ENCODE measurements around the gene MLLT10.
A peak's percentile ranks its signal among the peaks of the same experiment; 100 is the strongest.

The MLLT10 gene

DNA sequence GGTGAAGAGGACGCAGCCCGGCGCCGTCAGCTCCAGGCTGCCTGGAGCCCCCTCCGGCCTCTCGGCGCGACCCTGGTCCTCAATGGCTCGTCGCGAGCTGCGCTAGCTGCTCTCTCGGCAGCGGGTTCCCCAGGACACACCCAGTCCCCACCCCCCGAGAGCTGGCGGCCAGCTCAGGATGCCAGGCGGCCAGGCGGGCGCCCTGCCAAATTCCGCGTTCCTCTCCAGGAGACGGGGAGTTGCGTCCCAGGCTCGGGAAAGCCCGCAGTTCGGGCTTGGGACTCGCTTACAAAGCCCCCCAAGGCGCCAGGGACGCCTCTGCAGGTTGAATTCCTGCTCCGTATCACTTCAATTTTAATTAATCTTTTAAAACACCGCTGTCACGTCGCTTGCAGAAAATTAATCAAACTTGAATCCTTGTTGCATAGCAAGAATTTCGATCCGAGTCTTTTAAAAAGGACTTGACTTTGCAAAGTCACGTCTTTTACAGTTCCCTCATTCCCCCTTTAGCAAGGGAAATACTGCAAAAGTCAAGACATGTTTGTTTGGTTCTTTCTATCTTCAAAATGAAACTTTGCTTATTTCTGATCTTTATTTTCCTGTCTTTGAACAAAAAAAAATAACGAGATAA is 36.7 kb upstream of the MLLT10 start:
- peak; percentile 62 for DNase-seq (ENCODE audit: low read depth)
- H3K4me3 ChIP-seq (ENCODE audit: low read depth, low read length): peak overlapping the region; percentile 62
- TF ChIP-seq, protein P1, sequence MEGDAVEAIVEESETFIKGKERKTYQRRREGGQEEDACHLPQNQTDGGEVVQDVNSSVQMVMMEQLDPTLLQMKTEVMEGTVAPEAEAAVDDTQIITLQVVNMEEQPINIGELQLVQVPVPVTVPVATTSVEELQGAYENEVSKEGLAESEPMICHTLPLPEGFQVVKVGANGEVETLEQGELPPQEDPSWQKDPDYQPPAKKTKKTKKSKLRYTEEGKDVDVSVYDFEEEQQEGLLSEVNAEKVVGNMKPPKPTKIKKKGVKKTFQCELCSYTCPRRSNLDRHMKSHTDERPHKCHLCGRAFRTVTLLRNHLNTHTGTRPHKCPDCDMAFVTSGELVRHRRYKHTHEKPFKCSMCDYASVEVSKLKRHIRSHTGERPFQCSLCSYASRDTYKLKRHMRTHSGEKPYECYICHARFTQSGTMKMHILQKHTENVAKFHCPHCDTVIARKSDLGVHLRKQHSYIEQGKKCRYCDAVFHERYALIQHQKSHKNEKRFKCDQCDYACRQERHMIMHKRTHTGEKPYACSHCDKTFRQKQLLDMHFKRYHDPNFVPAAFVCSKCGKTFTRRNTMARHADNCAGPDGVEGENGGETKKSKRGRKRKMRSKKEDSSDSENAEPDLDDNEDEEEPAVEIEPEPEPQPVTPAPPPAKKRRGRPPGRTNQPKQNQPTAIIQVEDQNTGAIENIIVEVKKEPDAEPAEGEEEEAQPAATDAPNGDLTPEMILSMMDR (conservative IDR thresholded peaks at IDR 0.05; ENCODE audit: low read depth, low read length): no peak

DNA sequence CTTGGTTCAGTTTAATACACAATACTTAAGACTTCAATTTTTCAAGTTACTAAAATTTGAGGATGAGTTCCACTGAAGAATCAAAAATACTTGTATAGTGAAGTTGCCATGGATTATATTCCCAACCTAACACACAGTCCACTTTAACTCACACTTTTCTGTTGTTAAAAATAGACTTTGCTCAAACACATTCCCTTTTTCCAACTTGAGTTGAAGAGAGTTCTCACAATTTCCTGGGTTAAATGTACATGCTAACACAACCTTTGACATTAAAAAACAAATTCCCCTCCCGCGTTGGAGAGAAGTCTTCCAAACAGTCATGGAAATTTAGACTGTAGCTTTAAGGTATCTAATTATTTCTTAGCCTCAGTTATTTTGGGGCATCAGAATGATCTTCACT is 35.7 kb upstream of the MLLT10 start:
- H3K4me3 ChIP-seq (ENCODE audit: low read depth, low read length): no peak overlapping the region
- DNase-seq (ENCODE audit: low read depth): no peak
- TF ChIP-seq, protein P1 (conservative IDR thresholded peaks at IDR 0.05; ENCODE audit: low read depth, low read length): no peak

DNA sequence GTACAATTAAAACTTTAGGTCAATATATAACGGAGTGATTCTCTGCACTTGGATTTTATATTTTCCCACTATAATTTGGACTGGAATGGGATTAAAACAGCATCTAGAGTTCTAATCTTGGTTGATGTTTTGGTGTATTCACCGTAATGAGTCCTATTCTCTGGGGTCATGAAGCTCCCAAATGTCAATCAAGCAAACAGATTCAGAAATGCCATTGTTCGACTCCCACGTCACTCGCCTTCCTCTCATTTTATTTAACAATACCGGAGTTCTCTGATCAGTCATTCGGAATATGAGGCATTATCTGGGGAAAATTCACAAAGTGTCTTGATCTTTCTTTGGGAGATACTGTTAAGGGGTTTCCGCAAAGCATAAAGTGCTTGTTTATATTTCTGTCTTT is 35.0 kb upstream of the MLLT10 start:
- TF ChIP-seq, protein P1 (conservative IDR thresholded peaks at IDR 0.05; ENCODE audit: low read depth, low read length): no peak
- DNase-seq (ENCODE audit: low read depth): no peak
- H3K4me3 ChIP-seq (ENCODE audit: low read depth, low read length): no peak overlapping the region

DNA sequence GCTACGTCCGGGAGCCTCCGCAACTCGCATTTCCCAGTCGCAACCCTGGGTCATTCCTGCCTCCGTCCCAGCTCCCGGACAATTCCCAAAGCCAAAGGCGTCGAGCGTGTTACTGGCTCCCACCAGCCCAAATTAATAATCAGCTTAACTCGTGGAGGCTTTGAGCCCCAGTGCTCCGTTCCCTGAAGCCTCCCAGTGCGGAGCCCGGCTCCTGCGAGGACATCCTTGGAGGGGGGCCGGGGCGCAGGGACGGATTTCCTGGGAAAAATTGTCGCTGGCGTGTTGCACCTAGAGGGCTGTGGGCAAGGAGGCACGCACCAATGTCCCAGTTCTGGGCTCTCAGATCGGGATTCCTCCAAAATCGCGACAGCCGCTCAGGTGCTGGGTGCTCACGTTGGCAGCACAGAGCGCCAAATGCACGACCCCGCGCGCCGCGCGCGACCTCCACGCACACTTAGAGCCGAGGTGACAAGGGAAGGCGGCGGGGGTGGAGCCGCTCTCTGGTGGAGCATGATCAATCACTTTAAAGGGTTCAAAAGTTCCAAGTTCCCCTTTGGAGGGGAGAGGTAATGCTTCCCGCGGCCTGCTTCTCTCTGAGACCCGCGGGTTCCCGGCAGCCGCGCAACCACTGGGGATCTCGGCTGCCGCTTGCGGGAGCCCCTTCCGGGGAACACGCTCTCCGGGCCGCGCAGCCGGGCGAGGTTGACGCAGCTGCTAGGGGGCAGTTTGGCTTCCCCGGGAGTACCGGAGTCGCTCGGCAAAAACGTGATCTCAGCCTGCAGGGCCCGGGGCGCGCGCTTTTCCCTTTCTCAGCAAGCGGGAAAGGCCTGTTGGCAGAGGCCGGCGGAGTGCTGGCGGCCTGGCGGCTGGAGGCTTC is 34.1 kb upstream of the MLLT10 start:
- H3K4me3 ChIP-seq (ENCODE audit: low read depth, low read length): peak overlapping the region; percentile 44
- DNase-seq (ENCODE audit: low read depth): no peak
- TF ChIP-seq, protein P1 (conservative IDR thresholded peaks at IDR 0.05; ENCODE audit: low read depth, low read length): peak; percentile 18

DNA sequence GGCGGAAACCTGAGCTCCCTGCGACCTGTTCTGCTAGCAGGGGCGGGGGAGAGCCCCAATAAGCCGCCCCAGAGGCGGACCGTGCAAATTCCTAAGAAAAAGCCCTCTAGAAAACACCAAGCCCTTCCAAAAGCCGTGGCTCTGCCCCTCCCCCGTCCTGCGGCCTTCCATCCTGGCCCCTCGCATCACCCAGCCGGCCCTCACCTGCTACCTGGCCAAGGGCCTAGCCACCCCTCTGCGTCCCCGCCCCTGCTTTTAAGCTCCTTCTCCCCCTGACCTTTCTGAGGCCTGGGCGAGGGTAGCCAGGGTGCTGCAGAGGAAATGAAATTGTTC is 33.5 kb upstream of the MLLT10 start:
- H3K4me3 ChIP-seq (ENCODE audit: low read depth, low read length): peak overlapping the region; percentile 44
- no peak for DNase-seq (ENCODE audit: low read depth)
- TF ChIP-seq, protein P1 (conservative IDR thresholded peaks at IDR 0.05; ENCODE audit: low read depth, low read length): no peak

DNA sequence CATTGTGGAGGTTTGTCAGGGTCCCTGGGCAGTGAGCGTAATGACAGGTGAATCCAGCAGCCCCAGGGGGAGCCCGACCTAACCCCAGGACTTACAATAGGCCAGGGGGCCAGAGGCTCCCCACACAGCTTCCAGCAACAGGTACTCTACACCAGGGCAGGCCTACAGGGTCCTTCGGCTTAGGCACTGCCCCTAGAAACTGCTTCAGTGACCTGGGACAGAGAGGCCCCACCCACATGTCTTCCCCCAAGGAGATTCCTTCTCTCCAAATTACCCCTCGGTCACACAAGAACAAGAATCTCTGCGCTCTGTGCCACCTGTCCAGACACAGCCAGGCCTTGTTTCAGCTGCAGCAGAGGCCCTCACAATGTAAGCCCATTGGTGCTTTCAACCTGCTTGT is 32.9 kb upstream of the MLLT10 start:
- DNase-seq (ENCODE audit: low read depth): no peak
- no peak overlapping the region for H3K4me3 ChIP-seq (ENCODE audit: low read depth, low read length)
- TF ChIP-seq, protein P1 (conservative IDR thresholded peaks at IDR 0.05; ENCODE audit: low read depth, low read length): no peak

All from choroid plexus epithelial cell (primary cell).